ENCODE data around the gene MPHOSPH6. TPM values are rescaled to one million over a fixed set of nuclear protein-coding genes. Genes with fewer than 3 reads are reported as not detected.

The MPHOSPH6 gene
- total and polyA plus RNA-seq, 12 donors = 7.0 to 15.2 (median 10.8) TPM

GRCh38 chr16:82108774-82109173 lies 61.2 kb downstream of the MPHOSPH6 start:
- WGBS, 2 donors = 33 to 51% methylated on average over 6 of the region's 6 CpGs
- Histone ChIP-seq H3K27me3 (peaks cover 0 to 25% (median 0%) of the 10 kb centered on the region in 7 donors), H3K4me1 (no peaks in the 10 kb centered on the region), H3K36me3 (no peaks in the 10 kb centered on the region), H3K9me3 (no peaks in the 10 kb centered on the region), H3K4me3 (no peak overlapping the region), H3K27ac (no peak overlapping the region)
- no peak for ATAC-seq
- DNase-seq = no peak
- intact Hi-C loops (cut with DNase I) = no loop called here
- TF ChIP-seq CTCF (IDR thresholded peaks at IDR 0.05) = no peak

- Histone ChIP-seq H3K4me1 (no peaks in the 10 kb centered on the region), H3K9me3 (no peaks in the 10 kb centered on the region), H3K36me3 (no peaks in the 10 kb centered on the region), H3K4me3 (no peak overlapping the region), H3K27ac (no peak overlapping the region), H3K27me3 (peaks cover 0 to 25% (median 0%) of the 10 kb centered on the region in 7 donors)
- intact Hi-C loops (cut with DNase I) = no loop called here
- TF ChIP-seq CTCF (IDR thresholded peaks at IDR 0.05) = no peak
- WGBS, 2 donors = 56 to 61% methylated on average over 2 of the region's 2 CpGs
- ATAC-seq (no peak), DNase-seq (no peak)
Measured at GRCh38 chr16:82108100-82108499, 61.9 kb downstream of the MPHOSPH6 start.

- Histone ChIP-seq H3K27ac (no peak overlapping the region), H3K36me3 (no peaks in the 10 kb centered on the region), H3K4me1 (no peaks in the 10 kb centered on the region), H3K9me3 (peaks cover 0 to 3% (median 0%) of the 10 kb centered on the region in 11 donors), H3K27me3 (peaks cover 0 to 21% (median 0%) of the 10 kb centered on the region in 7 donors), H3K4me3 (no peak overlapping the region)
- no peak for ATAC-seq
- intact Hi-C loops (cut with DNase I) = no loop called here
- no peak for DNase-seq
- TF ChIP-seq CTCF (IDR thresholded peaks at IDR 0.05) = no peak
- WGBS, 2 donors = 90 to 96% methylated on average over 8 of the region's 8 CpGs
Measured at GRCh38 chr16:82105107-82105506, 64.9 kb downstream of the MPHOSPH6 start.

Other genes with a start within 250 kb of the MPHOSPH6 start
- gene SDR42E1, start 158.8 kb downstream of the MPHOSPH6 start, total RNA-seq = 1 to 10 TPM in 6 of 10 donors, under 1 TPM in 4; 0.46 to 1.6 (median 1.1) TPM
- gene SDR42E1, start 158.8 kb downstream of the MPHOSPH6 start, polyA plus RNA-seq = under 1 TPM; 0.36 to 0.51 TPM
- not detected for gene HSD17B2, start 135.0 kb downstream of the MPHOSPH6 start, total RNA-seq
- under 1 TPM in 1 of 2 donors, not detected in 1; 0.03 TPM for gene HSD17B2, start 135.0 kb downstream of the MPHOSPH6 start, polyA plus RNA-seq